Measurements from ENCODE around the gene TAS2R42. TPM values are rescaled to one million over a fixed set of nuclear protein-coding genes. Genes with fewer than 3 reads are reported as not detected.

TAS2R42 gene
- total and polyA plus RNA-seq, 2 of the 13 experiments (the other 11 are each of a cell fraction or from before 2014, with no cell fraction given) = not detected

DNA sequence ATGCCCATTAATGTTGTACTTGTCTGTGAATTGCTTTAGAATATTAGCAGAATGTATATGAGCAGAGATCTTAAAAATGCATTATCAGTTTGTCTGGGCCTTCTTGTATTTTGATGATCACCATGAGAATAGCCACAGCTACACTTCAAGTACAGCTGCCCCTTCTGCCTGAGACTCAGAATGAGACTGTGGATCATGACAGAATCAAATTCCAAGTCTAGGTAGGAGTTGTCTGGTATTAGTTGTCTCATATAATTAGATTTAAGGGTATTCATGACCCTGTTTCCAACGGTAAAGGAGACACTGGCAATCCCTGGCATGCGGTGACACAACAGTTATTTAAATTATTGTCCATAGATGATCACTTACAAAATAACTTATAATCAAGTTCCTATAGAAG, 34.0 kb downstream of the TAS2R42 start (continued):
- TF ChIP-seq, protein P1, sequence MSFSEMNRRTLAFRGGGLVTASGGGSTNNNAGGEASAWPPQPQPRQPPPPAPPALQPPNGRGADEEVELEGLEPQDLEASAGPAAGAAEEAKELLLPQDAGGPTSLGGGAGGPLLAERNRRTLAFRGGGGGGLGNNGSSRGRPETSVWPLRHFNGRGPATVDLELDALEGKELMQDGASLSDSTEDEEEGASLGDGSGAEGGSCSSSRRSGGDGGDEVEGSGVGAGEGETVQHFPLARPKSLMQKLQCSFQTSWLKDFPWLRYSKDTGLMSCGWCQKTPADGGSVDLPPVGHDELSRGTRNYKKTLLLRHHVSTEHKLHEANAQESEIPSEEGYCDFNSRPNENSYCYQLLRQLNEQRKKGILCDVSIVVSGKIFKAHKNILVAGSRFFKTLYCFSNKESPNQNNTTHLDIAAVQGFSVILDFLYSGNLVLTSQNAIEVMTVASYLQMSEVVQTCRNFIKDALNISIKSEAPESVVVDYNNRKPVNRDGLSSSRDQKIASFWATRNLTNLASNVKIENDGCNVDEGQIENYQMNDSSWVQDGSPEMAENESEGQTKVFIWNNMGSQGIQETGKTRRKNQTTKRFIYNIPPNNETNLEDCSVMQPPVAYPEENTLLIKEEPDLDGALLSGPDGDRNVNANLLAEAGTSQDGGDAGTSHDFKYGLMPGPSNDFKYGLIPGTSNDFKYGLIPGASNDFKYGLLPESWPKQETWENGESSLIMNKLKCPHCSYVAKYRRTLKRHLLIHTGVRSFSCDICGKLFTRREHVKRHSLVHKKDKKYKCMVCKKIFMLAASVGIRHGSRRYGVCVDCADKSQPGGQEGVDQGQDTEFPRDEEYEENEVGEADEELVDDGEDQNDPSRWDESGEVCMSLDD (CRISPR knock-in tag; IDR thresholded peaks at IDR 0.05; ENCODE audit: borderline replicate concordance) = no peak
- TF ChIP-seq ZNF841 (CRISPR knock-in tag; IDR thresholded peaks at IDR 0.05; ENCODE audit: borderline replicate concordance) (no peak), GZF1 (CRISPR knock-in tag; IDR thresholded peaks at IDR 0.05) (no peak), BRD4 (CRISPR knock-in tag; IDR thresholded peaks at IDR 0.05) (no peak), ZNF451 (CRISPR knock-in tag; IDR thresholded peaks at IDR 0.05) (no peak), PAF1 (CRISPR knock-in tag; IDR thresholded peaks at IDR 0.05) (no peak), ZNF224 (CRISPR knock-in tag; IDR thresholded peaks at IDR 0.05) (no peak), YEATS4 (CRISPR knock-in tag; IDR thresholded peaks at IDR 0.05; ENCODE audit: borderline replicate concordance) (no peak), ZNF629 (CRISPR knock-in tag; conservative IDR thresholded peaks at IDR 0.05) (no peak), RBAK (CRISPR knock-in tag; IDR thresholded peaks at IDR 0.05) (no peak), PCBP1 (IDR thresholded peaks at IDR 0.05; ENCODE audit: borderline replicate concordance, low read depth, low read length) (no peak)
- TF ChIP-seq, protein P2, sequence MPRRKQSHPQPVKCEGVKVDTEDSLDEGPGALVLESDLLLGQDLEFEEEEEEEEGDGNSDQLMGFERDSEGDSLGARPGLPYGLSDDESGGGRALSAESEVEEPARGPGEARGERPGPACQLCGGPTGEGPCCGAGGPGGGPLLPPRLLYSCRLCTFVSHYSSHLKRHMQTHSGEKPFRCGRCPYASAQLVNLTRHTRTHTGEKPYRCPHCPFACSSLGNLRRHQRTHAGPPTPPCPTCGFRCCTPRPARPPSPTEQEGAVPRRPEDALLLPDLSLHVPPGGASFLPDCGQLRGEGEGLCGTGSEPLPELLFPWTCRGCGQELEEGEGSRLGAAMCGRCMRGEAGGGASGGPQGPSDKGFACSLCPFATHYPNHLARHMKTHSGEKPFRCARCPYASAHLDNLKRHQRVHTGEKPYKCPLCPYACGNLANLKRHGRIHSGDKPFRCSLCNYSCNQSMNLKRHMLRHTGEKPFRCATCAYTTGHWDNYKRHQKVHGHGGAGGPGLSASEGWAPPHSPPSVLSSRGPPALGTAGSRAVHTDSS (CRISPR knock-in tag; conservative IDR thresholded peaks at IDR 0.05) = no peak
- TF ChIP-seq, protein P3, sequence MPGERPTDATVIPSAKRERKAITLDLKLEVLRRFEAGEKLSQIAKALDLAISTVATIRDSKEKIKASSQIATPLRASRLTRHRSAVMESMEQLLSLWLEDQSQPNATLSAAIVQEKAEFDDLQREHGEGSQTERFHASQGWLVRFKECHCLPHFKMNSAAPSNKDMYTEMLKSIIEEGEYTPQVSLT (CRISPR knock-in tag; IDR thresholded peaks at IDR 0.05; ENCODE audit: borderline replicate concordance, low read depth) = no peak
- TF ChIP-seq, protein P4, sequence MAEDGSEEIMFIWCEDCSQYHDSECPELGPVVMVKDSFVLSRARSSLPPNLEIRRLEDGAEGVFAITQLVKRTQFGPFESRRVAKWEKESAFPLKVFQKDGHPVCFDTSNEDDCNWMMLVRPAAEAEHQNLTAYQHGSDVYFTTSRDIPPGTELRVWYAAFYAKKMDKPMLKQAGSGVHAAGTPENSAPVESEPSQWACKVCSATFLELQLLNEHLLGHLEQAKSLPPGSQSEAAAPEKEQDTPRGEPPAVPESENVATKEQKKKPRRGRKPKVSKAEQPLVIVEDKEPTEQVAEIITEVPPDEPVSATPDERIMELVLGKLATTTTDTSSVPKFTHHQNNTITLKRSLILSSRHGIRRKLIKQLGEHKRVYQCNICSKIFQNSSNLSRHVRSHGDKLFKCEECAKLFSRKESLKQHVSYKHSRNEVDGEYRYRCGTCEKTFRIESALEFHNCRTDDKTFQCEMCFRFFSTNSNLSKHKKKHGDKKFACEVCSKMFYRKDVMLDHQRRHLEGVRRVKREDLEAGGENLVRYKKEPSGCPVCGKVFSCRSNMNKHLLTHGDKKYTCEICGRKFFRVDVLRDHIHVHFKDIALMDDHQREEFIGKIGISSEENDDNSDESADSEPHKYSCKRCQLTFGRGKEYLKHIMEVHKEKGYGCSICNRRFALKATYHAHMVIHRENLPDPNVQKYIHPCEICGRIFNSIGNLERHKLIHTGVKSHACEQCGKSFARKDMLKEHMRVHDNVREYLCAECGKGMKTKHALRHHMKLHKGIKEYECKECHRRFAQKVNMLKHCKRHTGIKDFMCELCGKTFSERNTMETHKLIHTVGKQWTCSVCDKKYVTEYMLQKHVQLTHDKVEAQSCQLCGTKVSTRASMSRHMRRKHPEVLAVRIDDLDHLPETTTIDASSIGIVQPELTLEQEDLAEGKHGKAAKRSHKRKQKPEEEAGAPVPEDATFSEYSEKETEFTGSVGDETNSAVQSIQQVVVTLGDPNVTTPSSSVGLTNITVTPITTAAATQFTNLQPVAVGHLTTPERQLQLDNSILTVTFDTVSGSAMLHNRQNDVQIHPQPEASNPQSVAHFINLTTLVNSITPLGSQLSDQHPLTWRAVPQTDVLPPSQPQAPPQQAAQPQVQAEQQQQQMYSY (CRISPR knock-in tag; IDR thresholded peaks at IDR 0.05) = no peak

All from HepG2 (cell line).